HG02678 (cell line): Measurements from ENCODE around the gene KCNMB3.

Source experiments
- ATAC-seq: cut with Tn5 transposase; IDR thresholded peaks from one replicate; pipeline ENCODE4 v1.9.1; 2021; ENCODE audit warnings: mild to moderate bottlenecking, moderate library complexity; ENCODE audit not compliant: unreplicated experiment

The KCNMB3 gene

GRCh38 chr3:179200790-179201189, 50.1 kb downstream of the KCNMB3 start:
- no peak for ATAC-seq

GRCh38 chr3:179196700-179197099, 54.2 kb downstream of the KCNMB3 start:
- ATAC-seq = no peak

GRCh38 chr3:179196098-179196497, 54.8 kb downstream of the KCNMB3 start:
- ATAC-seq = peak; percentile 95

- ATAC-seq = no peak
These were observed 56.0 kb downstream of the KCNMB3 start for GRCh38 chr3:179194931-179195330.
